ENCODE data around the gene NKX1-2. TPM values are rescaled to one million over a fixed set of nuclear protein-coding genes. Genes with fewer than 3 reads are reported as not detected.

Gene NKX1-2
- total RNA-seq, 2 experiments from 2014 or later: not detected

DNA sequence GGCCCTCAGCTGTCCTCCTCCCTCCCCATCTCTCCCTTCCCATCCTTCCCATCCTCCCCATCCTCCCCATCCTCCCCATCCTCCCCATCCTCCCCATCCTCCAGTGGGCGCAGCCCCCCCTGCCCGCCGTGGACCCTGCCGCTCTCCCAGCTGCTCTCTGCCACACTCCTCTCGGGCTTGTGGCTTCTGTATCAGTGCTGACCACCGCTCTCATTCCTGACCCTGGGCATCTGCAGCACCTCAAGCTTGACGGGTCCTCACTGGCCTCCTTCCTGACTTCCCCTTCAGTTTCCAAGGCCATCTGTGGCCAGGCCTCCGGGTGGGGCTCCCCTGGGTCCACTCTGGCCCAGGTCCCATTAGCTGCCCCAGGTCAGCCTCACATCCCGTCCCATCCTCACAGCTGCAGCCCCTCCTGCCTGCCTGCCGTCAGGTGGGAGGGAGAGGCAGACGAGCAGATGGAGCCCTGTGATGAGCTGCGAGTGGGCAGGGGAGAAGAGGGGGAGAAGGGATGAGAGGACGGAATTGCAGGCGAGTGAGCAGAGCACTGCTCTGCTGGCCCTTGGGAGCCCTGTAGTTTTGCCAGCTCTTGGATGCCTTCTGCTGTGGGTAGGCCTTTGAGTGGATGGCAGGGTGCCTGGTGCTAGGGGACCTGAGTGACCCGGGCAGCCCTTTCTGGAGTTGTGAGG lies 47.5 kb upstream of the NKX1-2 start:
- no TSS peak for BruUV-seq (replicated peaks)
- DNase-seq (ENCODE audit: low spot score): no peak

DNA sequence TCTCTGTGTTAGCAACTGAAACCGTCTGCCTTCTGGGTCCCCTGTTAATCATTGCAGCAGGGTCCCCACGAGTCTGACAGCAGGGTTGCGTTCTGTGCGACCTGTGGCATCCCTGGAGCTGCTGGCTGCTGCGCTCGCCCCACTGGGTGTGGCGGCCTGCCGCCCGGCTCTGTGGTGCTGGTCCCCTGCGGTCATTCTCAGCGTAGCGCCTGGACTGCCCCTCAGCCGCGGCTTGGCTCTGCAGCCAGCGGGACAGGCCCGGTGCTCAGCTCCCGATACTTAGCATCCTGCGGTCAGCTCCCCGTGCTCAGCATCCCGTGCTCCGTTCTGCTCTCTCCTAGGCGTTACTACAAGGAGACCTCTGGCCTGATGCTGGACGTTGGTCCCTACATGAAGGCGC lies 46.8 kb upstream of the NKX1-2 start:
- H4K20me1 ChIP-seq (ENCODE audit: insufficient read depth, low read length): no peaks in the 10 kb centered on the region
- ChIA-PET CTCF (ENCODE audit: unreplicated experiment) (no interaction called here), POLR2A (no interaction called here)
- H3K79me2 ChIP-seq (ENCODE audit: insufficient read depth, low read depth, low read length): no peaks in the 10 kb centered on the region
- H3K36me3 ChIP-seq (ENCODE audit: insufficient read depth, low read length): peaks cover 13% of the 10 kb centered on the region
- no peaks in the 10 kb centered on the region for H3K9me2 ChIP-seq (ENCODE audit: insufficient read depth, low read length)
- no peak for DNase-seq (ENCODE audit: low spot score)
- no TSS peak for BruUV-seq (replicated peaks)
- no peak overlapping the region for H3K4me3 ChIP-seq (ENCODE audit: low read depth, low read length, poor library complexity, severe bottlenecking)
- H3K4me1 ChIP-seq (ENCODE audit: insufficient read depth, low read length, poor library complexity, severe bottlenecking): no peaks in the 10 kb centered on the region
- peaks cover 7% of the 10 kb centered on the region for H3K9me3 ChIP-seq (ENCODE audit: low read length)
- intact Hi-C loops (cut with micrococcal nuclease; ENCODE audit: unreplicated experiment): no loop called here
- H3K4me2 ChIP-seq (ENCODE audit: low read length): no peak overlapping the region
- H3K27ac ChIP-seq (ENCODE audit: low read depth, low read length, poor library complexity, severe bottlenecking): no peak overlapping the region
- TF ChIP-seq EZH2phosphoT487 (IDR thresholded peaks at IDR 0.05; ENCODE audit: borderline replicate concordance, low read depth, low read length): no peak
- TF ChIP-seq, protein P1, sequence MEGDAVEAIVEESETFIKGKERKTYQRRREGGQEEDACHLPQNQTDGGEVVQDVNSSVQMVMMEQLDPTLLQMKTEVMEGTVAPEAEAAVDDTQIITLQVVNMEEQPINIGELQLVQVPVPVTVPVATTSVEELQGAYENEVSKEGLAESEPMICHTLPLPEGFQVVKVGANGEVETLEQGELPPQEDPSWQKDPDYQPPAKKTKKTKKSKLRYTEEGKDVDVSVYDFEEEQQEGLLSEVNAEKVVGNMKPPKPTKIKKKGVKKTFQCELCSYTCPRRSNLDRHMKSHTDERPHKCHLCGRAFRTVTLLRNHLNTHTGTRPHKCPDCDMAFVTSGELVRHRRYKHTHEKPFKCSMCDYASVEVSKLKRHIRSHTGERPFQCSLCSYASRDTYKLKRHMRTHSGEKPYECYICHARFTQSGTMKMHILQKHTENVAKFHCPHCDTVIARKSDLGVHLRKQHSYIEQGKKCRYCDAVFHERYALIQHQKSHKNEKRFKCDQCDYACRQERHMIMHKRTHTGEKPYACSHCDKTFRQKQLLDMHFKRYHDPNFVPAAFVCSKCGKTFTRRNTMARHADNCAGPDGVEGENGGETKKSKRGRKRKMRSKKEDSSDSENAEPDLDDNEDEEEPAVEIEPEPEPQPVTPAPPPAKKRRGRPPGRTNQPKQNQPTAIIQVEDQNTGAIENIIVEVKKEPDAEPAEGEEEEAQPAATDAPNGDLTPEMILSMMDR (conservative IDR thresholded peaks at IDR 0.05; ENCODE audit: low read length): no peak
- H2AFZ ChIP-seq (ENCODE audit: low read length): no peak overlapping the region

More for the DNA sequence above, 47.5 kb upstream of the NKX1-2 start:
- Histone ChIP-seq H3K9me2 (ENCODE audit: insufficient read depth, low read length) (no peaks in the 10 kb centered on the region), H3K27ac (ENCODE audit: low read depth, low read length, poor library complexity, severe bottlenecking) (no peak overlapping the region), H4K20me1 (ENCODE audit: insufficient read depth, low read length) (no peaks in the 10 kb centered on the region), H3K79me2 (ENCODE audit: insufficient read depth, low read depth, low read length) (no peaks in the 10 kb centered on the region), H3K4me2 (ENCODE audit: low read length) (no peak overlapping the region), H2AFZ (ENCODE audit: low read length) (no peak overlapping the region), H3K4me3 (ENCODE audit: low read depth, low read length, poor library complexity, severe bottlenecking) (no peak overlapping the region), H3K36me3 (ENCODE audit: insufficient read depth, low read length) (peaks cover 13% of the 10 kb centered on the region), H3K9me3 (ENCODE audit: low read length) (peaks cover 7% of the 10 kb centered on the region), H3K4me1 (ENCODE audit: insufficient read depth, low read length, poor library complexity, severe bottlenecking) (no peaks in the 10 kb centered on the region)
- intact Hi-C loops (cut with micrococcal nuclease; ENCODE audit: unreplicated experiment): no loop called here
- ChIA-PET CTCF (ENCODE audit: unreplicated experiment) (no interaction called here), POLR2A (no interaction called here)
- no peak for TF ChIP-seq EZH2phosphoT487 (IDR thresholded peaks at IDR 0.05; ENCODE audit: borderline replicate concordance, low read depth, low read length)
- TF ChIP-seq, protein P1 (conservative IDR thresholded peaks at IDR 0.05; ENCODE audit: low read length): no peak

DNA sequence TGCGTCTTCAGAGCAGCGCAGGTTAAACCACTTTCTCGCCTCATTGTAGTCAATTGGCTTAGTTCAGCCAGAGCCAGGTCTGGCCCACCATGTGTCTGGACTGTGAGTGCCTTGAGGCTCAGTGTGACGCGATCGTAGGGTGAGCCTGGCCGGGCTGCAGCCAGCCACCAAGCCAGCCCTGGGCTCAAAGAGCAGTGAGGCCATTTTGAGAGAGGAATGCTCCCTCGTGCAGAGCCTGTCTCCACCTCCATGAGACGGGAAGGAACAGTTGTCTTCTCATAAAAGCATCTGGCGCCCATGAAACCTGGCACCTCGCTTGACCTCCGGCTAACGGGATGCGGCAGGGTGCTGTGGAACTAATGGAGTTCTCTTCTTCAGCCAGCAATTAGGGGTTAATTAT lies 46.3 kb upstream of the NKX1-2 start:
- H2AFZ ChIP-seq (ENCODE audit: low read length): no peak overlapping the region
- no peaks in the 10 kb centered on the region for H3K4me1 ChIP-seq (ENCODE audit: insufficient read depth, low read length, poor library complexity, severe bottlenecking)
- H3K36me3 ChIP-seq (ENCODE audit: insufficient read depth, low read length): peaks cover 13% of the 10 kb centered on the region
- H3K27ac ChIP-seq (ENCODE audit: low read depth, low read length, poor library complexity, severe bottlenecking): no peak overlapping the region
- H4K20me1 ChIP-seq (ENCODE audit: insufficient read depth, low read length): no peaks in the 10 kb centered on the region
- H3K4me3 ChIP-seq (ENCODE audit: low read depth, low read length, poor library complexity, severe bottlenecking): no peak overlapping the region
- DNase-seq (ENCODE audit: low spot score): no peak
- ChIA-PET POLR2A (no interaction called here), CTCF (ENCODE audit: unreplicated experiment) (no interaction called here)
- intact Hi-C loops (cut with micrococcal nuclease; ENCODE audit: unreplicated experiment): no loop called here
- peaks cover 7% of the 10 kb centered on the region for H3K9me3 ChIP-seq (ENCODE audit: low read length)
- TF ChIP-seq, protein P1 (conservative IDR thresholded peaks at IDR 0.05; ENCODE audit: low read length): no peak
- TF ChIP-seq EZH2phosphoT487 (IDR thresholded peaks at IDR 0.05; ENCODE audit: borderline replicate concordance, low read depth, low read length): no peak
- H3K79me2 ChIP-seq (ENCODE audit: insufficient read depth, low read depth, low read length): no peaks in the 10 kb centered on the region
- no TSS peak for BruUV-seq (replicated peaks)
- H3K4me2 ChIP-seq (ENCODE audit: low read length): no peak overlapping the region
- H3K9me2 ChIP-seq (ENCODE audit: insufficient read depth, low read length): no peaks in the 10 kb centered on the region

Measured in OCI-LY7 (cell line).